Upper lobe of left lung (tissue), 6 donors: ENCODE measurements around the gene AHRR. TPM values are rescaled to one million over a fixed set of nuclear protein-coding genes. Genes with fewer than 3 reads are reported as not detected.

ENCODE experiments used
- ATAC-seq, 2 donors: fragments of 200-7000 bp; cut with Tn5 transposase; one replicate each; pipeline ENCODE4 v1.9.1; 2022; ENCODE audit warnings: mild to moderate bottlenecking in 2 of 2, moderate library complexity in 2 of 2; ENCODE audit not compliant: low FRiP score in 2 of 2
- DNase-seq, 2 donors: peaks; one replicate each; pipeline ENCODE4 v3.0.0-alpha.2; 2019 to 2020
- H3K27ac ChIP-seq, 4 donors: fragments of 200-600 bp; sonication (generic); one replicate each; pipeline ENCODE4 v1.5.1; 2016 to 2019
- H3K27me3 ChIP-seq, 4 donors: fragments of 200-600 bp; sonication (generic); one replicate each; pipeline ENCODE4 v1.5.1; 2017 to 2019
- H3K36me3 ChIP-seq, 4 donors: fragments of 200-600 bp; sonication (generic); one replicate each; pipeline ENCODE4 v1.5.1; 2016 to 2019
- H3K4me1 ChIP-seq, 4 donors: fragments of 200-600 bp; sonication (generic); one replicate each; pipeline ENCODE4 v1.5.1; 2018 to 2019
- H3K4me3 ChIP-seq, 4 donors: fragments of 200-600 bp; sonication (generic); one replicate each; pipeline ENCODE4 v1.5.1; 2017 to 2019; ENCODE audit warnings: mild to moderate bottlenecking in 2 of 4, moderate library complexity in 1 of 4
- H3K9me3 ChIP-seq, 4 donors: fragments of 200-600 bp; sonication (generic); one replicate each; pipeline ENCODE4 v1.5.1; 2018 to 2019
- EP300 ChIP-seq, 4 donors: sonication (generic); formaldehyde crosslinking; IDR thresholded peaks; one replicate each; pipeline ENCODE4 v1.5.1; 2017; ENCODE audit warnings: antibody characterized with exemption in 4 of 4, control low read depth in 2 of 4
- POLR2A ChIP-seq, 4 donors: fragments of 450-650 bp; IDR thresholded peaks; one replicate each; pipeline ENCODE4 v1.5.1; 2016 to 2017; ENCODE audit warnings: antibody characterized with exemption in 4 of 4, mild to moderate bottlenecking in 2 of 4
- POLR2AphosphoS5 ChIP-seq, 2 donors: sonication (generic); formaldehyde crosslinking; IDR thresholded peaks; one replicate each; pipeline ENCODE4 v1.5.1; 2017; ENCODE audit warnings: antibody characterized with exemption in 2 of 2
- WGBS, 2 donors: methylation state at CpG; one replicate each; pipeline ENCODE4 v1.1.5; 2017 to 2018; 5-methylcytosine and 5-hydroxymethylcytosine counted together
- total RNA-seq, 6 donors: library from RNA; depleted of rRNA in 4 of 6; stranded (reverse); fragments of >200 nt in 4 of 6; gene quantifications; one replicate each; pipeline versions ENCODE4 v1.1.0 to v1.2.1, GENCODE V29; 2016 to 2021
- TF ChIP-seq, protein P1 (sequence below), 6 experiments: fragments of 450-650 bp in 4 of 6; fragments of 200-600 bp in 2 of 6; sonication (generic) in 2 of 6; IDR thresholded peaks; one replicate each; pipeline ENCODE4 v1.5.1; 2016 to 2019; ENCODE audit warnings: antibody characterized with exemption in 6 of 6
- donor health status: DM: no; HTN: no; CAD: no; lungs with moderate emphysema.
- donor health status: DM: no; HTN: yes; CAD: no; lungs with severe emphysema.

AHRR gene
- total RNA-seq, 6 donors from 2014 or later = 1.3 to 8.6 (median 4.4) TPM

DNA sequence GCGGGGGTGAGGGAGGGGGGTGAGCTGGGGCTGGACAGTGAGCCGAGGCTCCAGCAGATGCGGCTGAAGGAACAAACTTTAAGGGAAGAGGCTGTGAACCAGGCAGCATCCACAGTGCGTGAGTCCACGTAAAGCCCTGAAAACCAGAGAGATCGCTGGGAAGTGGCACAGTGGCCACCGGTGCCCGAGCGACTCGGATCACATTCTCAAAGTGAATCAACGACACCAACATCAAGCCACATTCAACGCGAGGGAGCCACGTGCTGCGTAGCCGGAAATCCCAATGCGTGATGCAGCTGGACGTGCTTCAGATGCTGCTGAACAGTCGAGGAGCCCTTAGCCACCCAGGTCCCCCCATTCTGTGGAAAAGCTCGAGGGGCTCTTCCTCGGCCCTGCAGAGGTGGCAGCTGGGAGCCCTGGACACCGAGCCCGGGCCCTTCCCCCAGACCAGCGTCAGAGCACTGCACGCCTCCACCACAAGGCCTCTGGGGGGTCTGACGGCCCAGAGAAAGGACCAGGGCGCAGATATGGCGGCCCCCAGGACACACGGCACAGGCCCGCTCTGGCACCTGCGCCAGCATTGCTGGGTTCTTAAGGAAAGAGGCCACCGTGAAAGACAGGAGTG, 67.8 kb downstream of the AHRR start:
- Histone ChIP-seq H3K36me3 (no peaks in the 10 kb centered on the region), H3K4me3 (no peak overlapping the region), H3K9me3 (peaks cover 0 to 6% (median 0%) of the 10 kb centered on the region in 4 donors), H3K27ac (no peak overlapping the region), H3K27me3 (no peaks in the 10 kb centered on the region), H3K4me1 (no peaks in the 10 kb centered on the region)
- peak in 1 of 2 donors; percentile 59 for DNase-seq
- TF ChIP-seq EP300 (IDR thresholded peaks at IDR 0.05) (no peak), POLR2AphosphoS5 (IDR thresholded peaks at IDR 0.05) (no peak), POLR2A (IDR thresholded peaks at IDR 0.05) (no peak)
- TF ChIP-seq, protein P1, sequence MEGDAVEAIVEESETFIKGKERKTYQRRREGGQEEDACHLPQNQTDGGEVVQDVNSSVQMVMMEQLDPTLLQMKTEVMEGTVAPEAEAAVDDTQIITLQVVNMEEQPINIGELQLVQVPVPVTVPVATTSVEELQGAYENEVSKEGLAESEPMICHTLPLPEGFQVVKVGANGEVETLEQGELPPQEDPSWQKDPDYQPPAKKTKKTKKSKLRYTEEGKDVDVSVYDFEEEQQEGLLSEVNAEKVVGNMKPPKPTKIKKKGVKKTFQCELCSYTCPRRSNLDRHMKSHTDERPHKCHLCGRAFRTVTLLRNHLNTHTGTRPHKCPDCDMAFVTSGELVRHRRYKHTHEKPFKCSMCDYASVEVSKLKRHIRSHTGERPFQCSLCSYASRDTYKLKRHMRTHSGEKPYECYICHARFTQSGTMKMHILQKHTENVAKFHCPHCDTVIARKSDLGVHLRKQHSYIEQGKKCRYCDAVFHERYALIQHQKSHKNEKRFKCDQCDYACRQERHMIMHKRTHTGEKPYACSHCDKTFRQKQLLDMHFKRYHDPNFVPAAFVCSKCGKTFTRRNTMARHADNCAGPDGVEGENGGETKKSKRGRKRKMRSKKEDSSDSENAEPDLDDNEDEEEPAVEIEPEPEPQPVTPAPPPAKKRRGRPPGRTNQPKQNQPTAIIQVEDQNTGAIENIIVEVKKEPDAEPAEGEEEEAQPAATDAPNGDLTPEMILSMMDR (IDR thresholded peaks at IDR 0.05) = no peak
- 92% methylated on average over 23 to 32 of the region's 32 CpGs for WGBS, 2 donors
- ATAC-seq = no peak

GRCh38 chr5:389891-390622, 68.5 kb downstream of the AHRR start:
- Histone ChIP-seq H3K27ac (no peak overlapping the region), H3K27me3 (no peaks in the 10 kb centered on the region), H3K4me1 (peaks cover 0 to 6% (median 0%) of the 10 kb centered on the region in 4 donors), H3K9me3 (peaks cover 0 to 6% (median 0%) of the 10 kb centered on the region in 4 donors), H3K4me3 (no peak overlapping the region), H3K36me3 (no peaks in the 10 kb centered on the region)
- ATAC-seq (no peak), DNase-seq (no peak)
- TF ChIP-seq, protein P1 (IDR thresholded peaks at IDR 0.05) = no peak
- TF ChIP-seq POLR2AphosphoS5 (IDR thresholded peaks at IDR 0.05) = no peak
- no peak for TF ChIP-seq EP300 (IDR thresholded peaks at IDR 0.05)
- TF ChIP-seq POLR2A (IDR thresholded peaks at IDR 0.05) = no peak
- WGBS, 2 donors = 87 to 90% methylated on average over 26 of the region's 26 CpGs

- TF ChIP-seq EP300 (IDR thresholded peaks at IDR 0.05) (no peak), POLR2AphosphoS5 (IDR thresholded peaks at IDR 0.05) (no peak), POLR2A (IDR thresholded peaks at IDR 0.05) (no peak)
- TF ChIP-seq, protein P1 (IDR thresholded peaks at IDR 0.05) = no peak
- no peak overlapping the region for H3K27ac ChIP-seq
- ATAC-seq (no peak), DNase-seq (peak; percentile 12 to 78)
- H3K36me3 ChIP-seq = no peaks in the 10 kb centered on the region
- 81 to 86% methylated on average over 22 to 32 of the region's 35 CpGs for WGBS, 2 donors
- H3K4me1 ChIP-seq = peaks cover 0 to 6% (median 0%) of the 10 kb centered on the region in 4 donors
- no peaks in the 10 kb centered on the region for H3K9me3 ChIP-seq
- no peak overlapping the region for H3K4me3 ChIP-seq
- H3K27me3 ChIP-seq = no peaks in the 10 kb centered on the region
These were observed 69.3 kb downstream of the AHRR start for GRCh38 chr5:390623-391491.

- no peaks in the 10 kb centered on the region for H3K27me3 ChIP-seq
- TF ChIP-seq, protein P1 (IDR thresholded peaks at IDR 0.05) = no peak
- TF ChIP-seq POLR2A (IDR thresholded peaks at IDR 0.05) = no peak
- no peak for TF ChIP-seq EP300 (IDR thresholded peaks at IDR 0.05)
- no peak for TF ChIP-seq POLR2AphosphoS5 (IDR thresholded peaks at IDR 0.05)
- no peak overlapping the region for H3K27ac ChIP-seq
- WGBS, 2 donors = 59 to 68% methylated on average over 30 of the region's 30 CpGs
- H3K4me3 ChIP-seq = no peak overlapping the region
- peaks cover 0 to 6% (median 0%) of the 10 kb centered on the region in 4 donors for H3K4me1 ChIP-seq
- no peaks in the 10 kb centered on the region for H3K36me3 ChIP-seq
- ATAC-seq (no peak), DNase-seq (peak in 1 of 2 donors; percentile 66)
- H3K9me3 ChIP-seq = no peaks in the 10 kb centered on the region
These were observed 71.0 kb downstream of the AHRR start for GRCh38 chr5:392431-392988.
